ENCODE measurements around the gene TNFAIP2.
A peak's percentile ranks its signal among the peaks of the same experiment; 100 is the strongest.

The TNFAIP2 gene

GRCh38 chr14:103094406-103095209 lies 28.7 kb upstream of the TNFAIP2 start, which contains the start of gene EXOC3L4:
TSS of gene EXOC3L4 (plus strand) at chr14:103094725. CDS start at chr14:103100220, 5,495 bp downstream.
- no peak for DNase-seq

GRCh38 chr14:103095210-103095778 lies 28.0 kb upstream of the TNFAIP2 start:
- no peak for DNase-seq

DNA sequence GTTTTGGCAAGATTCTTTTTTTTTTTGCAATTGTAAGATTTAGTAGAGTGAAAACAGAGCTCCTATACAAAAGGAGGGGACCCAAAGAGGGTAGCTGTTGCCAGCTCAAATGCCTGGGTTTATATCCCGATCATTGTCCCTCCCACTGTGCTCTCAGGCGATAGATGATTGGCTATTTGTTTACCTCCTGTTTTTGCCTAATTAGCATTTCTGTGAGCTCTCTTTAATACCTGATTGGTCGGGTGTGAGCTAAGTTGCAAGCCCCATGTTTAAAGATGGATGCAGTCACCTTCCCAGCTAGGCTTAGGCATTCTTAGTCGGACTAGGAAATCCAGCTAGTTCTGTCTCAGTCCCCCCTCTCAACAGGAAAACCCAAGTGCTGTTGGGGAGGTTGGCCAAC lies 26.9 kb upstream of the TNFAIP2 start:
- no peak for DNase-seq

DNA sequence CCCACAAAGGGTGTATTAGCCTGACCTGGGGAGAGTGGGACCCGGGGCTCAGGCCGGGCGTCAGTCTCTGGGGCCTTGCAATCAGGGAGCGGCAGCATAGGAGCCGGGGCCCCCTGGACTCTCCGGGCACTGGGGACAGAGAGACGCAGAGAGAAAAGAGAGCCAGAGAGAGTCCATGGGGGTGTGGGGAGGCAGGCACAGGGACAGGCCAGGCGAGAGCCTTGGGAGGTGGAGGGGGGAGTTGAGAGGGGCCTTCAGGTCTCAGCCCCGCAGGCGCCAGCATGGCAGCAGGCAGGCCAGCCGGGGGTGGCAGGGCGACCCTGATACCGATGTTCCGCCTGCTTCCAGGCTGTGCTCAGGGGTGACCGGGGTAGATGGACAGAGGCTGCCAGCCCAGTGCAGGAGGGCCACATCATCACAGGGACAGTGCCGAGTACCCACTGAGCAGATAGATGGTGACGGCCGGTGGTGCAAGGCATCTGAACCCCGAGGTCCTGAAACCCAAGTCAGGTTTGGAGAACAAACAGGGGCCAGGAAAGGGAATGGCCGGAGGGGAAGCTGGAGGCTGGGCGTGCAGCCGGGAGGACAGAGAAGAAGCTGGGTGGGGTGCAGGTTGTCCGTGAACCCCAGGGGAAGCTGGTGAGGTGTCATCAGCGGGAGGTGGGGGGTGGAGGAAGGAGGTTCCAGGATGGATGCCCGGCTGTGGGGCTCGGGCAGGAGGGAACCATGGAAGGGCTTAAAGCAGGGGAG lies 25.8 kb upstream of the TNFAIP2 start:
- no peak for DNase-seq

- DNase-seq = no peak
Measured at GRCh38 chr14:103097994-103098957, 25.0 kb upstream of the TNFAIP2 start.

DNA sequence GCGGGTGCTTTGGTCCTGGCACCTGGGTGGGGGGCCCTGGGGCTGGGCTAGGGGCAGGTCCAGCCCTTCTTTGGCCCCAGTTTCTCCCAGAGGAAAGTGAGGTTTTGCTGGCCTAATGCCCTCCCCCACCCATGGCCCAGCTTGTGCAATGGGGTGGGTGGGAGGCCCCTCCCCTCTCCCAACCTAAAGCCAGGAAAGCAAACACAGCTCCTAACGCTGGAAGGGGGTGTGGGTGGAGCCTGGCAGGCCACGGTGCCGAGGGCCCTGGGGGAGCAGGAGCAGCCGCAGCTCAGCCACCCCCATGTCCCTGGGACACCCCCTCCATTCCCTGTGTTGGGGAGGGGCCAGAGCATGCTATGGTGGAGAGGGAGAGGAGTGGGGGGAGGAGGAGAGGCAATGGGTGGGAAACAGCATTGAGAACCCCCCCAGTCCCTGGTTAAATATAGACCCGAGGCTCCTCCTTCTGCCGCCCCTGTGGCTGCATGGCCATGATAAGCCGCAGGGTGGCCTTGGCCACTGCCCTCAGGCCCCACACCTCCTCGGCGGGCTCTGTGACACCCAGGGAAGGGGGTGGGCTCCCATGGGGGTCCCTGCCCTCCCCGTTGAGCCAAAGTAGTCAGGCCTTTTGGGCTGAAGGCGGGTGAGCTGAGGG lies 24.1 kb upstream of the TNFAIP2 start:
- no peak for DNase-seq

GRCh38 chr14:103099733-103100280 lies 23.5 kb upstream of the TNFAIP2 start:
- DNase-seq = no peak

- DNase-seq = no peak
Measured at GRCh38 chr14:103100281-103101121, 22.8 kb upstream of the TNFAIP2 start.

- DNase-seq = no peak
Measured at GRCh38 chr14:103101257-103101962, 21.9 kb upstream of the TNFAIP2 start.

DNA sequence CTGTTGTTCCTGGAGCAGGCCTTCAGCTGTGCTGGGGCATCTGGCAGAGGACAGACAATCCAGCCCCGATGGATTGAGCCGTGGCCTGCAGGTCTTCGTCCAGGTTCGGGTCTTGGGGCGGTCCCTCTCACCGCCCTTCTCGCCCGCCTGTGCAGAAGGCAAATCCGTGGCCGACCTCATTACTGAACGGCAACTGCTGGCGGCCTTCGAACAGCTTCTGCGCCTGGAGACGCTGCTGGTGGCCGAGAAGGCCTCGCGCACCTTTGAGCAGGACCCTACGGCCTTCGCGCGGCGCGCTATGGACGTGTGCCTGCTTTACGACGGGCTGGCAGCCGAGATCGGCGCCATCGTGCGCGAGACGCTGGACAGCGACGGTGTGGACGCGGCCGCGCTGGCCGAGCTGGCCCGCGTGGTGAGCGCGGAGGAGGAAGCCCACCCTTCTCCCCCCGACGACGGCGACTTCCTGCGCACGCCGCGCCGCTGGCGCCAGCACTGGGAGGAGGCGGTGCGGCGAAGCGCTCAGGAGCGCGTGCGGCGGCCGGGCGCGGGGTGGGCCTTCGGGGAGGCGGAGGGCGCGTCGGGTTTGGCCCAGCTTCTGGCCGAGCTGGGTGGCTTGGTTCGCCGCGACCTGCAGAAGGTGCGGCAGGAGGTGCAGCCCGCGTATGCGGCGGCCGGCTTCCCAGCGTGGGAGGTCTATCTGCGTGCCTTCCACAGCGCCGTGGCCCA lies 21.1 kb upstream of the TNFAIP2 start:
- DNase-seq = no peak

GRCh38 chr14:103102689-103103260 lies 20.5 kb upstream of the TNFAIP2 start:
- DNase-seq = no peak

DNA sequence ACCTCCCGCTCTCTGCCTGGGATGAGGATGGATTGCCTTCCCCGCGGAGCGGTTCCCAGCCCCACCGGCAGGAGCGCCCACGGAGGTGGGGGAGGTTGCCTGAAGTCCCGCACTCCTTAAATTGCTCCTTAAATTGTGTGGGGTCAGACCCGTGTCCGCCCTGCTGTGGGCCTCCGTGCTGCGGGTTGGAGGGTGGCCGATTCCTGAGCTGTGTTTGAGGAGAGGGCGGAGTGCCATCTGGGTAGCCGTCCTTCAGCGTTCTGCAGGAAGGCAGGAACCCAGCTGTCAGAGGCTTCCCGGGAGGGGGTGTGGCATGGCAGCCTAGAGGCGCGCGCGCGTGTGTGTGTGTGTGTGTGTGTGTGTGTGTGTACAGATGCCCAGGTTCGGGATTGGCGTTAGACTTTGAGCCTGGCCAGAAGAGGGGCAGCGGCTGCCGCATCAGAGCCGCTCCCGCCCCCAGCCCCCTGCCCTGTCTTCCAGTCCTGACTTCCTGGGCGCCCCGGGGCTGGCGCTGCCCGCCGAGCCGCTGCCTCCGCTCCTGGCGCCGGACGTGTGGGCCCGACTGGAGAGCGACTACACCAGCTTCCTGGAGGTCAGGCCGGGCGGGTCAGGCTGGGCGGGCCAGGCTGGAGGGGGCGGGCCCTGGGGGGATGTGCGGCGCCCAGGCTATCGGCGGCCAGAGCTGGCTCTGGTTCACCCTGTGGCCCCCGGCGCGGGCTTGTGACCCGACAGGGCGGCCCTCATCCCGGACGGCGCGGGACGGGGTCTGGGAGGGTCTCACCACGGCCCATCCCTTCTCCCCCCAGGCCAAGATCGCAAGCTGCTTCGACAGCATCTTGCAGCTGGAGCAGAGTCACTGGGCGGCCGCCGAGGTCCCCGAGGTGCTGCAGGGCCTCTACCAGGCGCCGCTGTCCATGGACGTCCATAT lies 19.5 kb upstream of the TNFAIP2 start:
- no peak for DNase-seq

GRCh38 chr14:103104389-103104653 lies 18.9 kb upstream of the TNFAIP2 start:
- DNase-seq = no peak

DNA sequence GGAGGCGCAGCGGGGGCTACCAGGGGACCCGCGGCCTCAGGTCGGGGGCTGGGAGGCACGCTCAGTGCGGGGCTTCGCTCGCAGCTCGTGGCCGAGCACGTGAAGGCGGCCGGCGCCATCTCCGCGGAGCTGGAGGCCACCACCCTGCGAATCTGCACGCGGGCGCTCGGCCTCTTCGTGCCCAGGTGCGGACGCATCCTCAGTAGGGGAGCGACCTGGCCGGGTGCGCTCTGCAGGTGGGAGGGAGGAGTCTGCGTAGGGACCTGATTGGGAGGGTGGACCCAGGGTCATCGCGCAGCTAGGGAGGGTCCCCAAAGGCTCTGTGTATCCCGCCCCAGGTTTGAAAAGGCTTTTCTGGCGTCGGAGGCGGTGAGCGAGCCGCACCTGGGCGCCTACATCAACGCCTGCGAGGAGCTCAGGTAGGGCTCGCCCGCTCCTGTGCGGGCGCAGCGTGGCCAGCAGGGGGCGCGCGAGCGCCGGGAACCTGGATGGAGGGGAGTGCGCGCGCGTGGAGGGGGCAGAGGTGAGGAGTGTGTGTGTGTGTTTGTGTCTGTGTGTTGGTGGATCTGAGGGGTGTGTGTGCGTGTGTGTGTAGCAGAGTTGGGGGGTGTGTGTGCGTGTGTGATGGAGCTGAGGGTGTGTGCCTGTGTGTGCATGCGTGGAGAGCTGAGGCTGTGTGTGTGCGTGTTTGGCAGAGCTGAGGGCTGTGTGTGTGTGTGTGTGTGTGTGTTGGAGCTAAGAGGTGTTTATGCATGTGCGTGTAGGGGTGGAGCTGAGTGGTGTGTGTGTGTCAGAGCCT lies 18.4 kb upstream of the TNFAIP2 start:
- peak; percentile 67 for DNase-seq

DNA sequence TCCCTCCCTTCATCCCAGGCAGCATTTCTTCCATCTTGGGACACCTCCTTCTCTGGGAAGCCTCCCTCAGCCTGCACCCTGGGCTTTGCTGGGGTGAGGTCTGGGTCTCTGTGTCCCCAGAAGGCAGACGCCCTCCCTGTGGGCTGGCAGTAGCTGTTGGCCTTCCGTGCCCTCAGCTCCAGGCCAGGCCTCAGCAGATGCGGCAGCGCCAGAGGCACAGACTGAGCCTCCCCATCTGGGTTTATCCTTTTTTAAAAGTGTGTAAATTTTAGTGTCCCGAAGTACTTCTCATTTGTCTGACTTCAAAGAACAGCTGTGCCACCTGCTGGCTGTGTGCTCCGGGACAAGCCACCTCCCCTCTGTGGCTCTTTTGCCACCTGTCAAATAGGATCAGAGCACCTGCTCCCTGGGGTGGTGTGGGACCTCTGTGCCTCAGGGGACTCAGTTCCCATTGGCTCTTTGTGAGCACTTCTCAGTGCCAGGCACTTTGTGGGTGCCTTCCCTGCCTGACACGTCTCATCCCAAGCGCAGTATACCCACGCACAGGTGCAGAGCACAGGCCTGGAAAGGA lies 17.6 kb upstream of the TNFAIP2 start:
- peak; percentile 23 for DNase-seq

DNA sequence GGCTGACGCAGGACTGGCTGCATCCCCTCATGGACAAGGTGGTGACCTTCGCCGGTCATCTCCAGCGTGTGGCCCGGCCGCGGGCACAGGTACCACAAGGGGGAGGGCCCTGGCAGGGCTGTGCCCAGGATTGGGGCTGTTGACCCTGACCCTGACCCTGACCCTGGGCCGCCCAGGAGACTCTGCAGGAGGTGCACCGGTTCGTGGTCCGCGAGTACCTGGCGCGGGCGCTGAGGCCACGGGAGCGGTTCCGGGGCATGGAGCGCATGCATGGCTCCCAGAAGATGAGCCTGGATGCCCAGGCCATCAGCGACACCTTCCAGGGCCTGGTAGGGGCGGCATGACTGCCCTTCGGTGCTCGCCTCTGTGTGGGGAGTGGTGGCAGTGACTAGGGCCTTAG lies 15.8 kb upstream of the TNFAIP2 start:
- no peak for DNase-seq
